ENCODE measurements around the gene ATP11C.

ATP11C gene

DNA sequence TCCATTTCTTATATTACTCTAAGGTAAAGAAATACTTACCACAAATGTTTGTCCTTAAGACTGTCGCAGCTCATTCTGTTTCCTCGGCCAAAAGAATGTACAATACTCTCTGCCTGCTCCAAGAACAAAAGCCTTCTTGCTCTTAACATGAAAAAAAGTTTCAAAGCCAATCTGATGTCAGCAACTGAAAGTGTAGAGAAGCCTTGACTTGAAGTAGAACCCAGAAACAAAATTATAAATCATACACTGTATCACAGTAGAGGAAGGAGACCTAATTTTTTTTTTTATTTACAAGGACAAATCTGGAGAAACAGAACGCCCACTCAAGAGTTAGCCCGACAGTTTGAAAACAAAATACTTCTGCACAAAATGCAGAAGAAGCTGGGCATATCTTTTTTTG lies 224.8 kb downstream of the ATP11C start, which contains the start of gene MCF2:
MCF2 (minus strand) TSS at position 101 of the 400 bp plus-strand sequence. CDS start 56,423 bp downstream, outside the sequence.
- DNase-seq, result no peak

DNA sequence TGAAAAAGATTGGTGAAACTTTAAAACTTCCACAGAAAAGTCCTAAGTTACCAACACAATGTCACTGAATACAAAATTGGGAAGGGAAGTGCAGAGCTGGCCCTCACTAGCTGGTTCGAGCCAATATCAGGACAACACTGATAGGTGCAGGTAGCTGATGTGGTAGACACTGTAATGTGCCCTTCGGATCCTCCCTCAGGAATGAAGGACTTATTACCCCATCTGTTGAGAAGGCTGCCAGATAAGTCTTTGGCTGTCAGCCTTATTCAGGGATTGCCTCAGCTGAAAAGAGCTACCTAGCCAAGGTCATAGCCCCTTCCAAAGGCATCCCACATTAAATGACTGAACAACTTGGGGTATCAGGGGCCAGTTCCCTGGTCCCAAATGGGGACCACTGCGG lies 230.2 kb downstream of the ATP11C start:
- DNase-seq, result no peak

DNA sequence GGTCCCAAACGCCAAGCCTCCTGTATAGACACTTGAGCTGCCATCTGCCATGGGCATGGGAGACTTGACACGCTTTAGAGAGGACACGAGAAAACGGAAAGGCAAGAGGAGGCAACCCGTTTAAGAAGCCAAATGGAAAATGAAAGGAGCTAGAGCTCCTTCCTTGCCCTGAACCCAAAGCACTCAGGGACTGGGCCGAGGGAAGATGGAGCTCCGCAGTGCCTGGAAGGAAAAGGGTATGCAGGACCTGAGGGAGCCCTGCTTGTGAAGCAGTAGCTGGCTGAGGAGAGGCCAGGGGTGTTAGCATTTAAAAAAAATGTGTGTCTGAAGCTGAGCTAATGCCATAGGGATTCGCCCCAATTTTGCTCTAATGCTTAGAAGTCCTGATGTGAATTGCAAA lies 239.9 kb downstream of the ATP11C start:
- no peak for DNase-seq

DNA sequence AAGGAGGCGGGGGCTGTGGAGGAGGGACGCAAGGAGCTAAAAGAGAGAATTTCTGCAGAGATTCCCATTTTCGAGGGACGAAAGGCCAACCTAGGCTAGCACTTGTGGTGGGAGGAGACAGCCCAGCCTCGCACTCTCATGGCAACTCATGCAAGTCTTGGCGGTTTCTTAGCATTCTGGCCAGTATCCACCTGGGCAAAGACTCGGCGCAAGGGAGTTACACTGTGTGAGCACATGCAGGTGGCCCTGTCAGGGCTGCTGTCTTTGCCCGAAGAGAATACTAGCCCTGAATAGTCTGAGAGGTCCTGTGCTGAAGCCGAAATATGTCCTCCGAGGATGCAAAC lies 240.4 kb downstream of the ATP11C start:
- no peak for DNase-seq

DNA sequence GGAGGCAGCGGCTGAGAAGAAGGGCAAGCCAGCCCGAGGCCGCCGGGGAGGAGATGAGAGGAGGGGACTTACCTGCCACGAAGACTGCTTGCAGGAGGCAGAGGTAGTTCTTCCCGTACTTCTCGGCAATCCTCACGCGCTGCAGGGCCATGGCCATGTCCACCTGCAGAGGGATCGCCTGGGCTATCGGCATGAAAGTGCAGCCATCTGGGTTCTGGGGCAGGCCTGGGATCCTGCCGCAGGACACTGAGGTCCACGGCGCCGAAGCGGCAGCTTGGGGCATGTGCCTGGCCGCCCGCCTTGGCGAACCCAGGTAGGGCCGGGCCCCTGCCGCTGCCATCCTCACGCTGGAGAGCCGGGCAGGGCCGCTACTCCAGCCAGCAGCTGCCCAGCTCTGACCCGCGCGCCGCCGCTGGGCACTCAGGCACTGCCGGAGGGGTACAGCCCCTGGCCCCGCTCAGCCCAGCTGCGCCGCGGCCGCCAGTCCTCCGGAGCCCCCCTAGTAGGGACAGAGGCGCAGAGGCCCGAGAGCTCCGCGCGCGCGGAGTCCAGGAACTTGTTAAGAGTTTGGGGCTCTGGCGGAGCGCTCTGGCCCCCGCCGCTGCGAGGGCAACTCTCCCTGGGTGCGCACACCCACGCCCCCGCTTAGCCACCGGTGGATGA lies 240.9 kb downstream of the ATP11C start:
- DNase-seq, result no peak

DNA sequence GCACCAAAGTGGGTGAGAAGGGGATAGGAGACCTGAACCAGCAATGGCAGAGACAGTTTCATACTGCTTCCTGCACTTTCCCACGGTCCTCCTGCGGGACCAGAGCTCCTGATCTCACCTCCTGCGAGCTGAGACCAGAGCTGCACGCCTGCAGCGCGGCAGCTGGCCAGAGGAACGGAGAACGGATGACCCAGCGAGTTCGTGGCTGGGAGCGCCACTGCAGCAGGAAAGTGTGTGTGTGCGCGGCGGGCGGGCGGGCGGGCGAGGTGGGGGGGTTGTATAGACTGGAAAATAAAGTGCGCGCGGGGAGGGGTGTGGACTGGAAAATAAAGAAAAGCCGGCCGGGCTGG lies 241.4 kb downstream of the ATP11C start:
- no peak for DNase-seq

DNA sequence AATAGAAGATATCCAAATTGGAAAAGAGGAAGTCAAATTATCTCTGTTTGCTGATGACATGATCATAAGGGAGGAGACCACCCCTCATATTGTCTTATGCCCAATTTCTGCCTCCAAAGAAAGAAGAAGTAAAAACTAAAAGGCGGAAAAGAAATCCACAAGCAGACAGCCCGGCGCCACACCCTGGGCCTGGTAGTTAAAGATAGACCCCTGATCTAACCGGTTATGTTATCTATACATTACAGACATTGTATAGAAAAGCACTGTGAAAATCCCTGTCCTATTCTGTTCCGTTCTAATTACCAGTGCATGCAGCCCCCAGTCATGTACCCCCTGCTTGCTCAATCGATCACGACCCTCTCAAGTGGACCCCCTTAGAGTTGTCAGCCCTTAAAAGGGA lies 247.7 kb downstream of the ATP11C start:
- peak; percentile 61 for DNase-seq

DNA sequence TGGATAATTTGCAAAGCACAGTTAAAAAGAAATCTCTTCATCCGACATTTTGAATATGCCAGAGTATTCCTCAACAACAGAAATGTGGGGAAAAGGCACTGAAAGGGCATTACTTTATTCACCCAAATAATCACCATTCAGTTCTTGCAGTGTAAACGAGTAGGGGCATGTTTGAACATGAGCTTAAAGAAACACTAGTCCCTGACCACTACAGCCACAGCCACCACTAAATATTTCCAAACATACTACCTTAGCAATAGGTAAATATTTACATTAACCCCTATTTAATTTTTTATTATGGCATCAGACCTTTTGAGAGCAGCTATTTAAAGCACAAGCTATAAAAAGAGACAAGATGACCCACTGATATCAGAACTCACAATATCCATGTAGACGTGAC lies 252.5 kb downstream of the ATP11C start:
- DNase-seq, result no peak

Measured in OCI-M1 (cell line).